Activated CD4-positive, alpha-beta T cell treated with anti-CD3 and anti-CD28 coated beads, Interleukin-2, amount 50 U/mL, for 1 hour (primary cell): ENCODE data around the gene ATP8A2.

Experiments used
- DNase-seq: peaks from one replicate; pipeline ENCODE4 v3.0.0-alpha.2; 2020

Gene ATP8A2

GRCh38 chr13:26022538-26023292 is 650.9 kb downstream of the ATP8A2 start:
- no peak for DNase-seq

- no peak for DNase-seq
These were observed 652.8 kb downstream of the ATP8A2 start for GRCh38 chr13:26024558-26024957.

GRCh38 chr13:26025196-26025595 is 653.4 kb downstream of the ATP8A2 start:
- no peak for DNase-seq

GRCh38 chr13:26025771-26026170 is 654.0 kb downstream of the ATP8A2 start:
- no peak for DNase-seq

GRCh38 chr13:26026211-26026610 is 654.4 kb downstream of the ATP8A2 start:
- DNase-seq = no peak

GRCh38 chr13:26029581-26030136 is 657.9 kb downstream of the ATP8A2 start:
- no peak for DNase-seq

- DNase-seq = no peak
These were observed 658.6 kb downstream of the ATP8A2 start for GRCh38 chr13:26030331-26030730.

GRCh38 chr13:26034018-26034417 is 662.2 kb downstream of the ATP8A2 start:
- DNase-seq = no peak

GRCh38 chr13:26036383-26036782 is 664.6 kb downstream of the ATP8A2 start:
- no peak for DNase-seq

GRCh38 chr13:26037302-26037701 is 665.5 kb downstream of the ATP8A2 start:
- DNase-seq = no peak

- no peak for DNase-seq
These were observed 667.2 kb downstream of the ATP8A2 start for GRCh38 chr13:26038931-26039475.

- DNase-seq = no peak
These were observed 669.7 kb downstream of the ATP8A2 start for GRCh38 chr13:26041444-26041843.

GRCh38 chr13:26042785-26043184 is 671.0 kb downstream of the ATP8A2 start:
- no peak for DNase-seq

- no peak for DNase-seq
These were observed 673.4 kb downstream of the ATP8A2 start for GRCh38 chr13:26045142-26045541.

- no peak for DNase-seq
These were observed 674.9 kb downstream of the ATP8A2 start for GRCh38 chr13:26046639-26047038.

- no peak for DNase-seq
These were observed 675.3 kb downstream of the ATP8A2 start for GRCh38 chr13:26047040-26047439.

GRCh38 chr13:26048741-26049140 is 677.0 kb downstream of the ATP8A2 start:
- no peak for DNase-seq

GRCh38 chr13:26050568-26051230 is 678.9 kb downstream of the ATP8A2 start:
- no peak for DNase-seq

- DNase-seq = no peak
These were observed 679.5 kb downstream of the ATP8A2 start for GRCh38 chr13:26051231-26051656.

- DNase-seq = peak; percentile 11
These were observed 680.0 kb downstream of the ATP8A2 start, which contains the start of gene SHISA2 for GRCh38 chr13:26051657-26052311. Gene SHISA2, minus strand, starts transcription at chr13:26052016. Its CDS starts 1,041 bp downstream, at chr13:26050975.

- no peak for DNase-seq
These were observed 680.6 kb downstream of the ATP8A2 start for GRCh38 chr13:26052337-26052736.

GRCh38 chr13:26053418-26053980 is 681.7 kb downstream of the ATP8A2 start:
- DNase-seq = no peak

GRCh38 chr13:26054896-26055295 is 683.1 kb downstream of the ATP8A2 start:
- DNase-seq = no peak
